Mononuclear cell (primary cell): ENCODE data around the gene PHC3. TPM values are rescaled to one million over a fixed set of nuclear protein-coding genes. Genes with fewer than 3 reads are reported as not detected.

Source experiments
- H3K27me3 ChIP-seq: 2 replicates; pipeline ENCODE4 v1.6.0; 2011; ENCODE audit warnings: low read length, control low read depth; ENCODE audit not compliant: insufficient read depth
- H3K4me1 ChIP-seq: 2 replicates; pipeline ENCODE4 v1.5.1; 2011; ENCODE audit warnings: mild to moderate bottlenecking, low read length, control low read depth; ENCODE audit not compliant: insufficient read depth
- H3K4me3 ChIP-seq: 2 replicates; pipeline ENCODE4 v1.5.1; 2011; ENCODE audit warnings: mild to moderate bottlenecking, low read length, moderate library complexity
- H3K9me3 ChIP-seq: 2 replicates; pipeline ENCODE4 v1.5.1; 2011; ENCODE audit warnings: low read depth, mild to moderate bottlenecking, control low read depth, low read length
- total RNA-seq: library from RNA; depleted of rRNA; stranded (reverse); fragments of >200 nt; gene quantifications from one replicate; pipeline ENCODE4 v1.2.3, GENCODE V29; 2012

PHC3 gene
- total RNA-seq, 1 donor, result 152 TPM

GRCh38 chr3:170081079-170081741, 100.3 kb downstream of the PHC3 start:
- Histone ChIP-seq H3K27me3 (no peaks in the 10 kb centered on the region), H3K9me3 (no peaks in the 10 kb centered on the region), H3K4me3 (no peak overlapping the region), H3K4me1 (no peaks in the 10 kb centered on the region)

DNA sequence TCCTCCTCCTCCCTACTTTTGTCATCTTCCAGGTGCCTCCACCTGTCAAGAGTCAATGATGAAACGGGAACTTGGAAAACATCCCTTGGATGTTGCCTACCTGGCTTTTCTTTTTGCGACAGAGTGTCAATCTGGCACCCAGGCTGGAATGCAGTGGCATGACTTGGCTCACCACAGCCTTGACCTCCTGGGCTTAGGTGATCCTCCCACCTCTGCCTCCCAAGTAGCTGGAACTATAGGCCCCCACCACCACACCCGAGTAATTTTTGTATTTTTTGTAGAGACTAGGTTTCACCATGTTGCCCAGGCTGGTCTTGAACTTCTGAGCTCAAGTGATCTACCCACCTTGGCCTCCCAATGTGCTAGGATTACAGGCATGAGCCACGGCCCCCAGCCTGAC, 100.9 kb downstream of the PHC3 start:
- H3K9me3 ChIP-seq, result no peaks in the 10 kb centered on the region
- no peak overlapping the region for H3K4me3 ChIP-seq
- H3K27me3 ChIP-seq, result no peaks in the 10 kb centered on the region
- no peaks in the 10 kb centered on the region for H3K4me1 ChIP-seq

GRCh38 chr3:170079536-170080165, 101.9 kb downstream of the PHC3 start:
- Histone ChIP-seq H3K9me3 (no peaks in the 10 kb centered on the region), H3K27me3 (no peaks in the 10 kb centered on the region), H3K4me1 (no peaks in the 10 kb centered on the region), H3K4me3 (no peak overlapping the region)

DNA sequence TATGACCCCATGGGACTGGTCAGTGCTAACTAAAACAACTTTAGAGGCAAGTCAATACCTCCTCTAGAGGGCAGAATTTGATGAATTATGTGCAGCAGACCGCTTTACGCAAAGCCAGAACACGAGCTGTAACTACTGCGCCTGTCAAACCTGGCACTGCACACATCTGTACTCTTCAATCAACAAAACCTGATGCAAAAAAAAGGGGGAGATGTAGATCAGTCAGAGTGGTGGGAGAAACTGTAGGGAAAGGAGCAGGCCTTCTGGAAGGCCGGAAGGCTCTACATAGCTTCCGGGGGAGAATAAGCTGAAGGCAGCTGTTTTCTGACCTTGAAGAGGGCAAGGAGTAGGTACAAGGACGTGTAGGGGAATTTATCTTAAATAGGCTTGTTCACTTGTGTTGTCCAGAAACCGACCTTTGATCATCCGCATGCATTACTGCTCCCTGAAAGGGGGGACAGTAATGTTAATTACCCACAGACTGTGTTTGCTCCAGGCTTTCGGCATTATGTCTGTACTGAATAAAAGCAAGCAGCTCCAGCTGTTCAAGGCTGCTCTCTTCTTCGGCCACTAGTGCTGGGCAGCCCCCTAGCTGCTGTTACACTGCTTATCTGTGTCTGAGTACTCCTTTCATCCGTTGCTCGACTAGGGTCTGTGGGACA, 102.8 kb downstream of the PHC3 start:
- H3K27me3 ChIP-seq, result no peaks in the 10 kb centered on the region
- no peaks in the 10 kb centered on the region for H3K9me3 ChIP-seq
- H3K4me3 ChIP-seq, result no peak overlapping the region
- H3K4me1 ChIP-seq, result no peaks in the 10 kb centered on the region

DNA sequence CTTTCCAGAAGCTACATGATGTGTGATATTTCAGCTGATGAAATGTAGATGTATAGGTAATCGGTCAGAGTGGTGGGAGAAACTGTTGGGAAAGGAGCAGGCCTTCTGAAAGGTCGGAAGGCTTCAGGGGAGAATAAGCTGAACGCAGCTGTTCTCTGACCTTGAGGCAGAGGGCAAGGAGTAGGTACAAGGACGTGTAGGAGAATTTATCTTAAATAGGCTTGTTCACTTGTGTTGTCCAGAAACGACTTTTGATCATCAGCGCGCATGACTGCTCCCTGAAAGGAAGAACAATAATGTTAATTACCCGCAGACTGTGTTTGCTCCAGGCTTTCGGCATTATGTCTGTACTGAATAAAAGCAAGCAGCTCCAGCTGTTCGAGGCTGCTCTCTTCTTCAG, 104.2 kb downstream of the PHC3 start:
- Histone ChIP-seq H3K27me3 (no peaks in the 10 kb centered on the region), H3K4me3 (no peak overlapping the region), H3K4me1 (no peaks in the 10 kb centered on the region), H3K9me3 (no peaks in the 10 kb centered on the region)

DNA sequence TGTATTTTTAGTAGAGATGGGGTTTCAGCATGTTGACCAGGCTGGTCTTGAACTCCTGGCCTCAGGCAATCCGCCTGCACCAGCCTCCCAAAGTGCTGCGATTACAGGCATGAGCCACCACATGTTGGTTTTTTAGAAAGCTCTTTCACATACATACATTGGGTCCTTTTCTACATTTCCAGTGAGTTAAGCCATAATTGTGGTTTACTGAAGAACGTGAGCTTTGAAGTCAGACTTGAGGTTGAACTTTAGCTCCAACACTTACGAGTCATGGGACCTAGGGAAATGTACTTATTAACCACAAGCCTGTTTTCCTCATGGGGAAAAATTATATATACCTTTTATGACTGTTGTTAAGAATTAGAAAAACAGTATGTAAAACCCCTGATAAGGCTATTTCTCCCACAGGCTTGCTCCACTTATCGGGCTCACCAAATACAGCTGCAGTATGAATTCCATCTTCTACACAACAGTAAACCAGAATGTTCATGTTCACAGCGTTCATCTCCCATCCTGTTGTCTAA, 104.8 kb downstream of the PHC3 start:
- Histone ChIP-seq H3K9me3 (no peaks in the 10 kb centered on the region), H3K27me3 (no peaks in the 10 kb centered on the region), H3K4me1 (no peaks in the 10 kb centered on the region), H3K4me3 (no peak overlapping the region)

DNA sequence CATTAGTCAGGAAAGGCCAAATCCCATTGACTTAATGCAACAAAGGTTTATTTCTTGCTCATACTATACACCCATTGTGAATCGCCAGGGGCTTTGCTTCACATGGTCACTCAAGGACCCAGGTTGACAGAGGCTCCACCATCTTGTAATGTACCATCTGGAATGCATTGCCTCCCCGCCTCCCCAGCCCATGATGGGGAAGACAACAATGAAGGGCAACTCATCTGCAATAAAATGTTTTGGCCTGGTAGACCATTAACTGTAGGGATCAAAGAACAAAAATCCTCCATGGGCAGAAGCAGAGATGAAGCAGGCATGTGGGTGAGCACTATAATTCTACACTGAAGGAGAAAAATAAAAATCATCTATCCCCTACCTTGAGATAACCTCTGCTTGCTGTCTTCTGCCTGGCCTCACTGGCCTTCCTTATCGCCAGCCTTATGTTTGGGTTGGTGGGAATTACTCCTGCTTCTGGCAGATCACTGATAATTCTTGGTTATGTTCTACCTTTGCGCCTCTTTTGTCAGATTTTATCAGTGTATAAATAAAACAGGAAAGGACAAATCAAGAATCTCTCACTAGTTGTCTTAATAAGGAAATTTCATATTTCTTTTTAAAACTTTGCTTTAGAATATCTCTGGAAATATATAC, 106.0 kb downstream of the PHC3 start:
- H3K27me3 ChIP-seq, result no peaks in the 10 kb centered on the region
- H3K9me3 ChIP-seq, result no peaks in the 10 kb centered on the region
- no peaks in the 10 kb centered on the region for H3K4me1 ChIP-seq
- no peak overlapping the region for H3K4me3 ChIP-seq

- Histone ChIP-seq H3K4me3 (no peak overlapping the region), H3K27me3 (no peaks in the 10 kb centered on the region), H3K9me3 (no peaks in the 10 kb centered on the region), H3K4me1 (no peaks in the 10 kb centered on the region)
These were observed 117.4 kb downstream of the PHC3 start for GRCh38 chr3:170064108-170064507.

- Histone ChIP-seq H3K9me3 (no peaks in the 10 kb centered on the region), H3K4me1 (no peaks in the 10 kb centered on the region), H3K27me3 (no peaks in the 10 kb centered on the region), H3K4me3 (no peak overlapping the region)
These were observed 117.8 kb downstream of the PHC3 start for GRCh38 chr3:170063691-170064090.

- H3K27me3 ChIP-seq, result no peaks in the 10 kb centered on the region
- H3K4me3 ChIP-seq, result no peak overlapping the region
- H3K4me1 ChIP-seq, result peaks cover 5% of the 10 kb centered on the region
- no peaks in the 10 kb centered on the region for H3K9me3 ChIP-seq
These were observed 118.8 kb downstream of the PHC3 start for GRCh38 chr3:170062769-170063168.

DNA sequence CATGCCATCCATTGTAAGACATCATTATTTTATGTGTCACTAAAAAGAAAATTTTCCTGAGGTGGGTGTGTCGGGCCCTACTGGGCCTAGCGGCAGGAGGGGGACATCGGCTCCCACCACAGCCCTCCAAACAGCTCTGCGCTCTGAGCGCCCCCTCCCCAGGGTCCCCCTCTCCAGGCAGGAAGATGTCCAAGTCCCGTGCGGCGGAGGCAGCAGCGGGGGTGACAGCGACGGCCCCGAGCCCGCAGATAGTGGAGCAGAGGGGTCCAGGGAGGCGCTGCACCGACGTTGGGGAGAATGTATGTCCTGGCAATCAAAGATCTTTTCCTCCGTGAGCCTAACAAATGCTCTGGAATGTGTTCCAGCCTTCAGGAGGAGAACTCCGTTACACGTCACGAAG, 119.5 kb downstream of the PHC3 start:
- Histone ChIP-seq H3K9me3 (no peaks in the 10 kb centered on the region), H3K4me1 (peaks cover 8% of the 10 kb centered on the region), H3K27me3 (no peaks in the 10 kb centered on the region), H3K4me3 (no peak overlapping the region)

DNA sequence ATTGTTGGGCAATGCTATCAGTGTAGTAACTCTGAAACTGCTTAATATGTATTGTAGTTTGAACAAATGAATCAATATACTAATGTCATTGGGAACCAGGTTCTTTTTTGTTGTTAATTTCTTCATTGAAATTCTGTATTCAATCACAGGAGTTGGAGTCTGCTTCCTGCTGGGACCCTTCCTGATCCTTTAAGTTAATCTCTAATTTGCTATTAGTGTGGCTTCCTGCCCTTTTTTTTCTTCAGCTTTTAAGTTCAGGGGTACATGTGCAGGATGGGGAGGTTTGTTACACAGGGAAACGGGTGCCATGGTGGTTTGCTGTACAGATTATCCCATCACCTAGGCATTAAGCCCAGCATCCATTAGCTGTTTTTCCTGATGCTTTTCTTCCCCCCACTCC, 122.1 kb downstream of the PHC3 start:
- Histone ChIP-seq H3K4me1 (peaks cover 8% of the 10 kb centered on the region), H3K9me3 (no peaks in the 10 kb centered on the region), H3K4me3 (no peak overlapping the region), H3K27me3 (no peaks in the 10 kb centered on the region)

GRCh38 chr3:170058127-170058526, 123.4 kb downstream of the PHC3 start:
- H3K9me3 ChIP-seq, result no peaks in the 10 kb centered on the region
- H3K27me3 ChIP-seq, result no peaks in the 10 kb centered on the region
- H3K4me1 ChIP-seq, result peaks cover 8% of the 10 kb centered on the region
- no peak overlapping the region for H3K4me3 ChIP-seq

DNA sequence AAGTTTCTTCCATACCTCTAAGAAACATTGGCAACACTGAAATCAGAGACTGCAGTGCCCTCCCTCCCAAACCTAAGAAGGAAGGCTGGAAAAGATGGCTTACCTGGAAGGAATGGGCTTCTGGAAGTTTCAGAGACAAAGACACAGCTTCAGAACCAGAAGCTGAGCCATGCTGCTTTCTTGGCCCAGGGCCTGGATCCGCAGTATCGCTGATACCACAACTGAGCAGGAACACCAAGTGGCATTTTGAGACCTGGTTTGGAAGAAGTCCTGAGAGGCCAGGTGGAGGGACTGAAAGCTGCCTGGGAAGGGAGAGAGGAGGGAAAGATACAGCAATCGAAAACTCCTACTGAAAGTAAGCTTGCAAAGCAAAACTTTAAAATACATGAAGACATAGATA, 124.0 kb downstream of the PHC3 start:
- no peaks in the 10 kb centered on the region for H3K9me3 ChIP-seq
- H3K27me3 ChIP-seq, result no peaks in the 10 kb centered on the region
- H3K4me1 ChIP-seq, result peaks cover 8% of the 10 kb centered on the region
- no peak overlapping the region for H3K4me3 ChIP-seq

DNA sequence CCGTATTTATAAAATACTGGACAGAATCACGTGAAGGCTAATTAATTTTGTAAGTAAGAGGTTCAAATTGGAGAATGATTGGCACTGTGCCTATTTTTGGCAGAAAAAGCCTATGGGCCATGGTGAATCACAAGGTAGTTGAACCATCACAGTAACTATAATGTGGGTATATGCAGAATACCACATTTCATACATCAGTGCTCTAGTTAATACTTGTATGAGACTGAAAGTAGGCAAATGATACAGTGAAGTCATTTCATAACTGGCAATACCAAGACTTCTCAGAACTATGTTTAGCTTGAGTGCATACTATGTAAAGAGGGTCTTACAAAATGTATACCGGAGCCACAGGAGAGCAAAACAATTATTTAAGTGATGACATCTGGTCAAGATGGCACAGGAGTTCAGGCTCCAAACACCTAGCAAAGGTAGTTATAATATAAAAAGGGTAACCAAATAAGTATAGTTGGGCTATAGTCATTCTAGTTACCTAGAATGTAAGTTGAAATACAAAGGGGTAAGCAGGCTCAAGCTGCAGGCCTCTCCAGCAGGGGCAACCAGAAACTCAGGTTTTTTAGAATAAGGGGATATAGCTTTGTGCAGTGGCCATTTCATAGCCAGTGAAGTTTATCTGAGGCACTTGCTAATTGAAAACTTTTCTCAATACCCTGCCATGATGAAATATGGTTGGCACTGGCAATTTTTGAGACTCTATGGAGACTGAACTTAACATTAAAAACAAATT, 124.7 kb downstream of the PHC3 start:
- H3K4me1 ChIP-seq, result peaks cover 8% of the 10 kb centered on the region
- no peaks in the 10 kb centered on the region for H3K9me3 ChIP-seq
- no peak overlapping the region for H3K4me3 ChIP-seq
- H3K27me3 ChIP-seq, result no peaks in the 10 kb centered on the region
